ENCODE measurements around the gene NRDC.

The NRDC gene, protein sequence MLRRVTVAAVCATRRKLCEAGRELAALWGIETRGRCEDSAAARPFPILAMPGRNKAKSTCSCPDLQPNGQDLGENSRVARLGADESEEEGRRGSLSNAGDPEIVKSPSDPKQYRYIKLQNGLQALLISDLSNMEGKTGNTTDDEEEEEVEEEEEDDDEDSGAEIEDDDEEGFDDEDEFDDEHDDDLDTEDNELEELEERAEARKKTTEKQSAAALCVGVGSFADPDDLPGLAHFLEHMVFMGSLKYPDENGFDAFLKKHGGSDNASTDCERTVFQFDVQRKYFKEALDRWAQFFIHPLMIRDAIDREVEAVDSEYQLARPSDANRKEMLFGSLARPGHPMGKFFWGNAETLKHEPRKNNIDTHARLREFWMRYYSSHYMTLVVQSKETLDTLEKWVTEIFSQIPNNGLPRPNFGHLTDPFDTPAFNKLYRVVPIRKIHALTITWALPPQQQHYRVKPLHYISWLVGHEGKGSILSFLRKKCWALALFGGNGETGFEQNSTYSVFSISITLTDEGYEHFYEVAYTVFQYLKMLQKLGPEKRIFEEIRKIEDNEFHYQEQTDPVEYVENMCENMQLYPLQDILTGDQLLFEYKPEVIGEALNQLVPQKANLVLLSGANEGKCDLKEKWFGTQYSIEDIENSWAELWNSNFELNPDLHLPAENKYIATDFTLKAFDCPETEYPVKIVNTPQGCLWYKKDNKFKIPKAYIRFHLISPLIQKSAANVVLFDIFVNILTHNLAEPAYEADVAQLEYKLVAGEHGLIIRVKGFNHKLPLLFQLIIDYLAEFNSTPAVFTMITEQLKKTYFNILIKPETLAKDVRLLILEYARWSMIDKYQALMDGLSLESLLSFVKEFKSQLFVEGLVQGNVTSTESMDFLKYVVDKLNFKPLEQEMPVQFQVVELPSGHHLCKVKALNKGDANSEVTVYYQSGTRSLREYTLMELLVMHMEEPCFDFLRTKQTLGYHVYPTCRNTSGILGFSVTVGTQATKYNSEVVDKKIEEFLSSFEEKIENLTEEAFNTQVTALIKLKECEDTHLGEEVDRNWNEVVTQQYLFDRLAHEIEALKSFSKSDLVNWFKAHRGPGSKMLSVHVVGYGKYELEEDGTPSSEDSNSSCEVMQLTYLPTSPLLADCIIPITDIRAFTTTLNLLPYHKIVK

DNA sequence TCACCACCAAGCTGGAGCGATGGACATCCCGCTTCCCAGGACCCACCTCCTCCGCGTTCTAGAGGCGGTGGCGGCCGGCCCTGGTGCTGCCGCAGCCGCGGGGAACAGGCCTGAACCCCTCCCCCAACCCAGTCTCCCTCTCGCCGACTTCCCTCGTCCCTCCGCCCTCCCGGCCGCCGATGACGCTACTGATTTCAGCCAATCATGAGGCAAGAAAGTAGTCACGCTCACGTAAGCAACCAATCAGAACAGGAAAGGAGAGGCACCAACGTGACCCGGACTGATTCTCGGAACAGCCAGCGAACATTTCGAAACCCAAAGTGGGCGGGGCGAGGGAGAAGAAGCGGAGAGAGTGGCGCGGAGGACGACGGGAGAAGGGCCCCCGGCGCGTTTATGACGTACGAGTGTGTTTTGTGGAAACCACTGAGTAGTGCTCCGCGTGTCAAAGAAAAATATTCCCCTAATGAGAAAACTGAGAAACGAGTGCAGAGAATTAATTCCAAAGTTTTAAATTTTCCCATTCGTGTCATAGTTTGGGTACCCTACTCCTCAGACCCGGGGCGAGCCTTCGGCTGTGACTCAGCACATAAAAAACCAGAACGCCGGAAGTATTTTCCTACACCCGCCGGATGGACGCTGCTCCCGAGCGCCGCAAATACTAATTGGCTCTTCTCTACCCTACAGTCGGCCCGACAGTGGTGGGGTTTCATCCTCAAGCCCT lies at the start of gene NRDC:
TSS of gene NRDC (minus strand) at position 112 of the 721 bp plus-strand sequence. CDS start 112 bp downstream, outside the sequence.
- DNase-seq: peak; percentile 100

DNA sequence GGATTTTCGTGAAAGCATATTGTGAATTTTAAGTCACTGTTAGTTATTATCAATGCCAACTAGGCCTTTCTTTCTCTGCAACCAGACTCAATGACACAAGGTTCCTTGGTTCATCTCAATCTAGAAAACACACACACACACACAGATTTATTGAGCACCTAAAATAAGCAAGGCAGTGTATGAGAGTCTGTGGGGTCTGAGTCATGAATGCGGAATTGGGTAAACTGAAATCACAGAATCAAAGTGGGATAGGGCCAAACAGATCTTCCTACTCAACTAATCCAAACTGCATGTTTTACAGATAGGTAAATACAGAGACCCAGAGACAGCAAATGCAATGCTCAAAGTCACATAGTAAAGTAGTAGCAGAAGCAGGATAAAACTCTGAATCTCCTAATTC lies 48.5 kb upstream of the NRDC start:
- no peak for DNase-seq

DNA sequence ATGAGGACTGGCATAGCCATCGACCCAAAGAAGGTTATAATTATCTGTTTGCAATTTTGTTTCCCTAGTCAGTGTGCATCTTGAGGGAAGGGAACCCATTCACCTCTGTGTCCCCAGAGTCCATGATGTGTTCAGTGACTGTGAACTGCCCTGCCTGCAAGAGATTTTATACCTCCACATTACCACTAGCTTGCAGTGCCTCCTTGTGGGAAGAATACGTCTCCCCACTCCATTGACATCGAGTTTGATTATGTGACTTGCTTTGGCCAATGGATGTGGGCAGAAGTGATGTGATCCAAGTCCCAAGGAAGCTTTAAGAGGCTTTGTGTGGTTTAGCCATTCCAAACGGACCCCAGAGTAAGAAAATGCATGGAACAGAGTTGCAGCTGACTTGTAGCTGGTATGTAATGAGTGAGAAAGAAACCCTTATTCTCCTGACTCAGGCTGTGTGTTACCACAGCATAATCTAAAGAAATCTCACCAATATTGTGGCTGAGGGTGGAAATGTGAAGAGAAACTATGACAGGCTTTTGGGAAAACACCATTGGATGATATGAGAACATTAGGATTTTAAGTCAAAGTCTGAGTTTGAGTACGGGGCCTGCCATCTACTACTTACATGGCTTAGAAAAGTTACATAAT lies 47.8 kb upstream of the NRDC start:
- DNase-seq: no peak

DNA sequence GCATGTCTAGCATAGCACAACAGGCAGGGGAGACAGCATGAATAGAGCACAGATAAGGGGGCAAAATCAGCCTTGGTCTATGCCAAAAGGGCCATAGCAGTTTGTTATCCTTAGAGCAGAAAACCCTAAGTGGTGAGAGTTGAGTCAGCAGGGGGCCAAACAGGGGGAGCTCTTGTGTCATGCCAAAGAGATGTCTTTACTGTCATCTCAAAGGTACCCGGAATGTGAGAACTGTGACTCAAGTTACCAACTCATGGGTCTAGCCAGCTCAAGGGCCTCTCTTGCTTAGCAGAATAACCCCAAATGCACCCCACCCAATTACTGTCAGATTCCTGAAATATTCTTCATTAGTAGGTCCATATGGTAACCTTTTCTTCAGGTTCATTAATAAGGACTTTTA lies 45.9 kb upstream of the NRDC start:
- DNase-seq: no peak

DNA sequence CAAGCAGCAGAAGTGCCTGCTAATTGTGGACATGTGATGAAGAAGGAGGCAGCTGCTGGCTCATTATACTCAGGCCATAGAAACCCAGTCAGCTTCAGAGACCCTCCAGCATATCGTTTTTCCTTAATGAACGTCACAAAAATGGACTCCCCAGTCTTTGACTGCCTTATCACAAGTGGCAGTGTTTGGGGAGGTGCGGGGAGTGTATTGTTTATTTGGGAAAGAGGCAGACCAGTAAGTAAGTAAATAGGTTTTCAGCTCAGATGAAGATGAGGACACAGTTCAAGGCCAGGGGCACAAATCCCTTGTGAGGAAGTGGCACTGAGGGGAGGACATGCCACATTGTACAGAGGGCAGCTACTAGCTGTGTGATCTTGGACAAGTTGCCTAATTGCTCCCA lies 43.5 kb upstream of the NRDC start:
- DNase-seq: no peak

DNA sequence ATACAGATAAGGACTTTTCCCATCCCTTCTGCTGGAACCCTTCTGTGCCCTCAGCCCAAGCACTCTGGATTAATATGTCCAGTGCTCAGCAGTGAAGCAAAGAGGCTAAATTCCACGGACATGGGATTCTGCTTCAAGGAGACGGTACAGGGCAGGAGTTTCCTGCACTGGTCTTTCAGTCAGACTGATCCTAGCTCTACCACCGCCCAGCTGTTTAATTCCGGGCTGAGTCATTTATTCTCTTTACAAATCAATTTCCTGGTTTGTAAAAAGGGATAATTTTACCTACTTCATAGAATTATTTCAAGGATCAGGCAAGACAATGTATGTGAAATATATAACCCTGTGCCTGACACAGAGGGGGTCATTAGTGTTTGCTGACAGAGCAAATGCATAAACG lies 41.6 kb upstream of the NRDC start:
- DNase-seq: no peak

DNA sequence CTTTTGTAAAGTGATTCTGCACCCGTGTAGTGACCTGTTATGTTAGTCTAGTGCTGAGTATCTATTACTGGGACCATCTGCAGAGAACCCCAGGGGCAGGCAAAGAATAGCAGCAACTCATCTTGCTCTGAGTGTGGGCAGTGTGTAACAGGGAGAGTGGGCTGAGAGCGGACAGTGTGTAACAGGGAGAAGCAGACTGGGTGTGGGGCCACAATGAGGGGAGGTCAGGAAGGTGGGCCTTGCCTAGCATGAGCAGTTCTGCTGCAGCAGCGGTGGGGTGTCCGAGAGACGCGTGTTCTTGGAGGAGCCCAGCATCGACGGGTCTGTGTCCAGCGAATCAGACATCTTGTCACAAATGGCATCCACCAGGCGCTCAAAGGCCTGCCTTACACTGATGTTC lies 41.2 kb upstream of the NRDC start:
- no peak for DNase-seq

DNA sequence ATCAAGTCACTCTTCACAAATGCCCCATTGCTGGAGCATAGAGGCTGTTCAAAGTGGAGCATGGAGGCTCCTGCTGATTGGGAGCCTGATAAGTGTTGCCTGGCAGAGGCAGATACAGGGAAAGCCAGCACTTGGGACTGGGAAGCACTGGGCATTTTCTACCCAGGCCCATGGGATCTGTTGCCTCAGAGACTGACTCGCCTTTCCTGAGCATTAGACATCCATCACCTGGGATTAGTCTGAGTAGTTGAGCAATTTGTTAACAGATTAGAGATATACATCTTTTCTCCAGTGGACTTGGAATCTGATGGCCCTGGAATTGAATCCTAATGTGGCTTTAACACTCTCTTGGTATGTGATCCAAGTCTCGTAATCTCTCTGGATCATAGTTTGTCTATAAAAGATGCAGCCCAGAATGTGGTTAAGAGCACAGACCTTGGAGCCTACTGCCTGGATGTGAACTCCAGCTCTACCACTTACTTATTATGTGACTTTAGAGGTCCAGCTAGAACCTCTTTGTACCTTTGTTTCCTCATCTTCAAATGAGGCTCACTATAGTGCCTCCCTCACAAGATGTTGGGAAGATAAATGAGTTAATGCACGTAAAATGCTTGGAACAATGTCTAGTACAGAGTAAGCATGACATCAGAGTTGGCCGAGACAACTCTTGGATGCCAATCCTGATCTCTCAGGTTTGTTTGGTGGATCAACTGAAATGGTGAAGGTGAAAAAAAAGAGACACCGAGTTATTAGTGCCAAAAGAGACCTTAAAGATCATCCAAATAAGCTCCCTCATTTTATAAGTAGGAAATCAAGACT lies 38.3 kb upstream of the NRDC start:
- no peak for DNase-seq

DNA sequence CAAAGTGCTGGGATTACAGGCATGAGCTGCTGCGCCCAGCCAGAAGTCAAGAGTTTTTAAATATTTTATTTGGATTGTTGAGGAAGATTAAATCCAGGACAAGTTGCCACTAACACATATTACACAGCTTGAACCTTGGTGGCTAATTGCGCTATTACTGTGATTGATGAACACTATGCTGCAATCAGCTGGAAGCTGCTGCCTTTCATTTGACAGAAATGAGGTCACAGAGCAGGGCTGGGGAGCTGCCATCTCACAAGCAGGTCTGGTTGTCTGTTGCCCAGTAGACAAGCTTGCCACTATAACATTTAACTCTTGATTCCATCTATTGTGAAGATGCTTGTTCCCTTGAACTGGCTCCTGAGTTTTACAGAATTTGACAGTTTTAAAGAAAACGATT lies 37.4 kb upstream of the NRDC start:
- no peak for DNase-seq

DNA sequence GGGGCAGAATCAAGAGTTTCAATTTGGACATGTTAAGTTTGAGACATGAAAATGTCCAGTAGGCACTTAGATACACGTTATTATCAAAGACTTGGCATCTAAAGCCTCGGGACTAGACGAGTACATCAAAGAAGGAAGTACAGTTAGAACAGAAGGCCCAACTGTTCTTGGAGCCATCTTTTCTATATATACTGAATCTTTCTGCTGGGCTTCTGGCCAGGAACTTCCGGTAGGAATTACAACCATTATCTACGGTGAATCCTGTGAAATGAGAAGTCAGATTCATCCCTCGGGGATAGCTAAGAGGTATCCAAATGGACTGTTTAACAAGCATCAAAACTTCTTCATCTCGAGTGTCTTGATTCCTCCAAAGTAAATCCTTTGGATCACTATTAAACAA lies 34.4 kb upstream of the NRDC start:
- DNase-seq: no peak

DNA sequence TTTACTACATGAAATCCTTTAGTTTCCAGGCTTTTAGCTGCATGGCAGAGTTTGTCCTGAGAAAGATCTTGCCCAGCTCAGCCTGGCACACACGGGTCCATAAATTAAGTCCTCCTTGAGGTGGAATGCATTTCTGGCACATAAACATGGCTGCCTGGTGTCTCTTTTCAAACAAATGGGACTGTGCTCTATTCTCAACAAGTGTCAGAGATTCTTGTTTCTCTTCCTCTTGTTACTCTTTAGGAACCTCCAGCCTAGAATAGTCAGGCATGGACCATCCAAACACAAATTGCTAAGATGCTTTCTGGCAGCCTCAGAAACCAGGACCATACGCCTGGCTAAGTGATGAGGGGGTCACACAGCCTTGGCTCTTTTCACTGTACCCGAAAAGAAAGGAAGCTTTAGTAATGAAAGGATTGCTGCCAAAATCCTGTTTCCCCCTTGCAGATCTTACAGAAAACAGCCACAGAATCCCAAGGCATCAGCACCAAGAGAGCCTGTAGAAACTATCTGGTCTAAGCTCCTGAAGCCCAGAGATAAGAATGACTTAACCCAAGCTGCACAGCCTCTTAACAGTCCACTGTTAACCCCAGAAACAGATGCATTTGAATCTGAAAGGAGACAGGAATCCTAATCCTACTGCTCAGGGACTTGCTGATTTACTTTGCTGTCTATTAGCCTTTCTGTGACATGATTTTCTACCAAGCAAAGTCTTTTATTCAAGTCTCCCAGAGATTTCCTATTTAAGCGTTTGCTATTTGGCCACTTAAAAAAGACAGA lies 31.9 kb upstream of the NRDC start:
- DNase-seq: no peak

DNA sequence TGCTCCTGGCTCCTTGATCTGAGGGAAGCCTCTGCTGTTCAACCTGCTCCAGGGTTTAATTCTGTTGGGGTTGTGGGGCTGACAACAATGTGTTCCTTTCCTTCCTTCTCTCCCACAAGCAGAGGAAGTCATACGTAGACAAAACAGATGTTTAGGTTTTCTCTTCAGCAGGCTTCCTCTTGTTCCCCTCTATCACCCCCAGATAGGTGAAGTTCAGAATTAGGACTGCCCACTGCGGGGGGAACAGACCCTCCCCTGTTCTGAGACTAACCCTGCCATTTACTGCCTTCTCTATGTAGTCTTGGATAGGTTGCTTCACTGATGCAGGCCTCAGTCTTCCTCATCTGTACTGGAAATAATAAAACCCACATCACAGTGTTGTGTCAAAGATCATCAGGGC lies 30.0 kb upstream of the NRDC start:
- DNase-seq: no peak

DNA sequence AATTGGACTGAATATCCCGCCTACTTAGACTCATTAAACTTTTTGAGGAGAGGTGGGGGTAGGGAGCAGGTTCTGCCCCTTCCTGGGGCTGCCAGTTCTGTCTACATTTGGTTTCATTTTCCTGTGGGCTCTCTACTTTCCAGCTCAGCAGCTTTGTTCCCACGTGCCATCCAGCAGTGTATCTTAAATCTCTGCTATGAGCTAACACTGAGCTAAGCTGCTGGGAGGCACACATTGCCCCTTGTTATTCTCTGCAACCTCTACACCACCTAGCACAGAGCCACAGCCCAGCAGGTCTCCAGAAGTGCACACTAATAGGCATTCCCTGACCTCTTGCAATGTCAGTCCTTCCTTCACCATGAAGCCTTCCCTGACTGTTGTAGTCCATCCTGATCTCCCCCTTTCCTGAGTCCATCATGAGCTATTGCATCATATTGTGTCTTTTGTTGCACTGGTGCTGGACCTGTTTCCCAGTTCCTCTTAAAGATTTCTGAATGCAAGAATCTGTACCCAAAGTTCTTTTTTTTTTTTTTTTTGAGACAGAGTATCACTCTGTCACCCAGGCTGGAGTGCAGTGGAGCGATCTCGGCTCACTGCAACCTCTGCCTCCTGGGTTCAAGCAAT lies 28.7 kb upstream of the NRDC start:
- no peak for DNase-seq

DNA sequence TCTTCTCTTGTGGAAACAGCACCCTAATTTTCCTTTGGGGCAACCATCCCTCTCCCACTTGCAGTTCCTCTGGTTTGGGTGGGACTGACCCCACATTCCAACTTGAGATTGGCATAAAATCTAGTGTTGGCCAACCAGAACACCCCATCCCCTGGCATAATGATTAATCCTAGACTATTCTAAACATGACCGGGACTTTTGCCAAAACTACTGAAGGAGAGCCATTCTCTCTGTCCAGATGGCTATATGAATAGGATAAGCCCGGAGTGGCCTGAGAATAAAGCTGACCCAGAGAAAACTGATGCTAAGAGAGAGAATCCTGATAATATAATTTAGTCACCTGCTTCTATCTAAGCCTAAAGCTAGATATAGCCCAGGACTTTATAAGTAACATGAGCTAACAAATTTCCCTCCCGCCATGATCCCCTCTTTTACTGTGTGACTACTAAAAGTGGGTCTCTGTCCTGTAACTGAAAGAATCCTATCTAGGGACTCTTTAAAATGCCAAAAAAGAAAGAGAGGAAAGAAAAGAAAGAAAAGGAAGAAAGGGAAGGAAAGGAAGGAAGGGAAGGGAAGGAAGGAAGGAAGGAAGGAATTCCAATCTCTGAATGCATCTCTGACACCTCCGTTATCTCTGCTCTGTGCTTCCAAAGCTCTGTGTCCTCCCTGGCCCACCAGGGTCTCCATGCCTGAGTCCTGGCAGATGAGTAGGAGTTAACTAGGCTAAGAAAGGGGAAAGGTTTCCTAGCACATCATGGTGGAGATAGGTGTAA lies 28.0 kb upstream of the NRDC start:
- DNase-seq: no peak

DNA sequence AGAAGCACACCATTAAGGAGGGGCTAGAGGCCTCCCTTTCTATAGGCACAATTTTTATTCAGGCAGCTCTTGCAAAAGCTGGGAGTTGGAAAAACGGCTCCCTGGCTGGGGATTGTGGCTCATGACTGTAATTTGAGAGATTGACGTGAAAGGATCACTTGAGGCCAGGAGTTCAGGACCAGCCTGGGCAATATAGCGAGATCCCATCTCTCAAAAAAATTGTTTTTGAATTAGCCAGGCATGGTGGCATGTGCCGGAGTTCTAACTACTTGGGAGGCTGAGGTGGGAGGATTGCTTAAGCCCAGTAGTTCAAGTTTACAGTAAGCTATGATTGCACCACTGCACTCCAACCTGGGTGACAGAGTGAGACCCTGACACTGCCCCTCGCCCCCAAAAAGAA lies 23.9 kb upstream of the NRDC start:
- DNase-seq: no peak

DNA sequence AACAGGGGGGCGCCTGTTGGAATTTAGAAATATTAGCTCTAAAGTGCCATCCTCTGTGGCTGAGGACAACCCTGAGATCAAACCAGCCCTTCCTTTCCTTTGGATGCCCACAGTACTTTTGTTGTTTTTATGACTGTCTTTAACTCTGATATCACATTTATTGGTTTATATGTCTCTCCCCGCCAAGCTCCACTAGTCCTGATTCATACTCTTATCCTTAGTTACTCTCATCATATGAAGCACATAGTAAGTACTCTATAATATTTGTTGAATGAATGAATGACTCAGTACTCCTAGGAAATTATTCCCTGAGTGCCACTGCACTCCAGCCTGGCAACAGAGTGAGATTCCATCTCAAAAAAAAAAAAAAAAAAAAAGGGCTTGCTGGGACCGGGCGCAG lies 22.6 kb upstream of the NRDC start:
- DNase-seq: no peak

DNA sequence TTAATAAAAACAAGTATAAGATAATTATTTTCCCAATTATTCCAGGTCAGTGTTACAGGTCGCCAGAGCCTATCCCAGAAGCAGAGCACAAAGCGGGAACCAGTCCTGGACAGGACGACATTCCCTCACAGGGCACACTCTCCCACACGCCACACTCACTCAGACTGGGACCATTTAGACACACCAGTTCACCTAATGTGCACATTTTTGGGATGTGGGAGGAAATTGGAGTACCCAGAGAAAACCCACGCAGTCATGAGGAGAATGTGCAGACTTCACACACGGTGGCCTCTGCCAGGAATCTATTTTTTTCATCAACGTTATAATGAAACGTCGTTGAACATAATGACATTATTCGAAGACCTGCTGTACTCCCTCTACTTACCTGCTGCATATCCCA lies 20.5 kb upstream of the NRDC start:
- DNase-seq: no peak

DNA sequence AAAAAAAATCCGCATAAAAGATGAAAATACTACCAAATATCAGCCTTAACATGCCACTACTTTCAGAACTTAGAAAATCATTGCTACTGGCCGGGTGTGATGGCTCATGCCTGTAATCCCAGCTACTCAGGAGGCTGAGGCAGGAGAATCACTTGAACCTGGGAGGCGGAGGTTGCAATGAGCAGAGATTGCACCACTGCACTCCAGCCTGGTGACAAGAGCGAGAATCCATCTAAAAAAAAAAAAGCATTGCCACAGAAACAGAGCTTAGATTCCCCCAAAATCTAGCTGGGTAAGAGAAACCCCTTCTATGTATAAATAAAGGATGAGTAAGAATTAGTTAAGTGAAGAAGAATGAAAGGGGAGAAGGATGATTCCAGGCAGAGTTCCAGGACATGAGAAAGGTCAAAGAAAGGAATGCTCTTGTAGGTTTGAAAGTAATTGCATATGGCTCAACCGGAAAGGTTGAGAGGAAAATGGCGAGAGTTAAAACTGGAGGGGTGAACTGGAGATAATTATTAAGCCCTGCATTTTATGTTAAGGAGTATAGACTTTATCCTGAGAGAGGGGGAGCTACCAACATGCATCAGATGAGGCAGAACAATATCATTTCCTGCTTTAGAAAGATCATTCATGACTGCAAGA lies 19.7 kb upstream of the NRDC start:
- DNase-seq: no peak

DNA sequence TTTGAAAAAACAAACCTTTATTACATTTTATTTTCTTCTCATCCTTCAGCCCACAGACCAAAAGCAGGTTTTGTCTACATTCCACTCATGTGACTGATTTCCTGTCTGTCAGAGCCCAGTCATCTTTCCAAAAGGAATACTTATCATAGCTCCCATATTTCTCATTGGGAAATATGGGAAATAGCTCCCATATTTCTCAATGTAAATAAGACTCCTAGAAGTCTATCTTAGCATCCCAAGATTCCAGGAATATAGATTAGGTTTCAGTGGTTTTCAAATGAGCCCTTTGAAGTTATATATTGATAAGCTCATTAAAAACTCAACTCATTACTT lies 19.1 kb upstream of the NRDC start:
- no peak for DNase-seq

Measured in CD4-positive, alpha-beta T cell treated with Interleukin-12 subunit alpha and Interleukin-12 subunit beta, for 1 hour (primary cell).